Head of caudate nucleus (tissue), 42 donors: ENCODE results near the gene ITGAX.

Experiments used
- DNase-seq, 42 donors: peaks; one replicate each; pipeline versions ENCODE4 v3.0.0 to v3.0.0-alpha.2; 2020 to 2021; ENCODE audit warnings: mixed read lengths in 7 of 42
- intact Hi-C: fragments of 100-400 bp; cut with DNase I; formaldehyde crosslinking; loops from one replicate; pipeline ENCODE4 v1.15.0; 2022

Gene ITGAX

GRCh38 chr16:31364421-31364820 is 9.4 kb downstream of the ITGAX start:
- intact Hi-C loops, result no loop called here
- DNase-seq, result no peak

DNA sequence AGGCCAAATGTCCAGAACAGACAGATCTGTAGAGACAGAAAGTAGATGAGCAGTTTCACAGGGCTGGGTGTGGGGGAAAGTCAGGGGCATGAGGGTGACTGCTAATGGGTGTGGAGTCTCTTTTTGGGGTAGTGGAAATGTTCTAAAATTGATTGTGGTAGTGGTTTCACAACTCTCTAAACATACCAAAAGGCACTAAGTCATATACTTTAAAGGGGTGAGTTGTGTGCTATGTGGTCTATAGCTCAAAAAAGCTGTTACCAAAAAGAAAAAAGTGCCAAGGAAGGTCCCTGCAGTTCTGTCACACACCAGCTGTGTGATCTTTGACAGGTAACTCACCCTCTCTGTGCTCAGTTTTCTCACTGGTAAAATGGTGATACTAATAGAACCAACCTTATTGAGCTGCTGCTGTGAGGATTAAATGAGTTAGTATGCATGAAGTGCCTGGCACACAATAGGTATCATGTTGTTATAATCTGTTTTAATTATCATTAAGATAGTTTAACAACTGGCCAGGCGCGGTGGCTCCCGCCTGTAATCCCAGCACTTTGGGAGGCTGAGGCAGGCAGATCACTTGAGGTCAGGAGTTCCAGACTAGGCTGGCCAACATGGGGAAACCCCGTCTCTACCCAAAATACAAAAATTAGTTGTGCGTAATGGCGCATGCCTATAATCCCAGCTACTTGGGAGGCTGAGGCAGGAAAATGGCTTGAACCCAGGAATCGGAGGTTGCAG is 10.3 kb downstream of the ITGAX start:
- intact Hi-C loops, result no loop called here
- DNase-seq, result peak in 1 of 42 donors; percentile 7

- intact Hi-C loops, result no loop called here
- DNase-seq, result no peak
Observed at GRCh38 chr16:31367853-31368252, 12.9 kb downstream of the ITGAX start.

DNA sequence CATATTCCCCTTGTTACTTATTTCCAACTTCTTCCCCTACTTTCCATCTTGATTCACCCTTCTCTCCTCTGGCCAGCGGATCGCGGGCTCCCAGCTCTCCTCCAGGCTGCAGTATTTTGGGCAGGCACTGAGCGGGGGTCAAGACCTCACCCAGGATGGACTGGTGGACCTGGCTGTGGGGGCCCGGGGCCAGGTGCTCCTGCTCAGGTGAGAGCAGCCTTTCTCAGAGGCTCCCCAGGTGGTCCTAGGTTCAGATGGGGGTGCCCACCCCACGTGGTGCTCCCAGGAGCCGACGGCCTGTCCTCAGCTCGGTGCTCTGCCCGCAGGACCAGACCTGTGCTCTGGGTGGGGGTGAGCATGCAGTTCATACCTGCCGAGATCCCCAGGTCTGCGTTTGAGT is 16.0 kb downstream of the ITGAX start:
- DNase-seq, result no peak
- intact Hi-C loops, result no loop called here

DNA sequence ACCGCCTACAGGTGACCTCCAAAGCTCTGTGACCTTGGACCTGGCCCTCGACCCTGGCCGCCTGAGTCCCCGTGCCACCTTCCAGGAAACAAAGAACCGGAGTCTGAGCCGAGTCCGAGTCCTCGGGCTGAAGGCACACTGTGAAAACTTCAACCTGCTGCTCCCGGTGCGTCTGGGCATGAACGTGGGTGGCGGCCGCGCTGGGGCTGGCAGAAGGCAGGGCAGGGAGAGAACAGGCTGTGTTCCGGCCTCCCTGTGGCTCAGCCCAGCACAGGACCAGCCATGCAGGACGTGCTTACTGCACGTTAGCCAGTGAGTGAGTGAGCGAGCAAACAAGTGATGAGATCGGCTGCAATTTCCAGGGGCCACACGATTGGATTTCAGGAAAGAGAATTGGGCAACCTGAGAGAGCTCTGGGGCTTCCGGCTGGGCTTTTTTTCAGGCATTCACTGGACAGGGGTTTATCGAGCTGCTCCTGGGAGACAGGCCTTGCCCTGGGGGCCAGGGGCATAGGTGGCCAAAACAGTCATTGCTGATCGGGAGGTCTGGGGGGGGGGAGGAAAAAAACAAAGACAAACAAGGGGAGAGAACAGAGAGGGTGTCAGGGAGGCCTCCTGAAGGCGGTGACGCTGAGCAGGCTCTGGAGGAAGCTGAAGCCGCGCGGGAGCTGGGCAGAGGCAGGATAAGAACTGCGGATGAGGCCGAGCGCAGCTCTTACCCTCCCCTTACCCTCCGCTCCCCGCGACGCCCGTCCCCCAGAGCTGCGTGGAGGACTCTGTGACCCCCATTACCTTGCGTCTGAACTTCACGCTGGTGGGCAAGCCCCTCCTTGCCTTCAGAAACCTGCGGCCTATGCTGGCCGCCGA is 16.9 kb downstream of the ITGAX start:
- DNase-seq, result no peak
- intact Hi-C loops, result no loop called here

DNA sequence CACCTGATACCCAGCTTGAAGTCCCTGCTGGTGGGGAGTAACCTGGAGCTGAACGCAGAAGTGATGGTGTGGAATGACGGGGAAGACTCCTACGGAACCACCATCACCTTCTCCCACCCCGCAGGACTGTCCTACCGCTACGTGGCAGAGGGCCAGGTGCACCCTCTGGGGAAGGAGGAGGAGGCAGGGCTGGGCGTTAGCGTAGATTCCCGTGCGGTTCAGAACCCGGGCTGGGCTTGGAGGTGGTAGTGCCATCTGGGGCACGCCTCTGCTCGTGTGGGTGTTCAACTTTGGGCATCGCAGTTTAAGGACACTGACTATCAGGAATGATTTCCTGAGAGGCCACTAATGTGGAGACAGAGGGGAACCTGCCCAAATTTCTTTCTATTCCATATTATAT is 18.3 kb downstream of the ITGAX start:
- DNase-seq, result no peak
- intact Hi-C loops, result no loop called here

DNA sequence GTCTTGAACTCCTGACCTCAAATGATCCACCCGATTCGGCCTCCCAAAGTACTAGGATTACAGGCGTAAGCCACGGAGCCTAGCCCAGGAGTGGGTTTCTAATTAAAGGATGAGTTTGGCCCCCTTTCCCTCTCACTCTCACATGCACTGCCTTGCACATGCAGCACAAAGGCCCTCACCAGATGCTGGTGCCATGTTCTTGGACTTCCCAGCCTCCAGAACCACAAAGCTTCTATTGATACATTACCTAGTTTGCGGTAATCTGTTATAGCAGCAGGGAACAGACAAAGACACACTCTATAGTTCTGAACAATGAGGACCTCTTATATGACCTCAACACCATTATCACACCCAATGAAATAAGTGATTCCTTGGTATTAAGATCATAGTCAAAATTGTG is 20.3 kb downstream of the ITGAX start:
- intact Hi-C loops, result no loop called here
- no peak for DNase-seq

DNA sequence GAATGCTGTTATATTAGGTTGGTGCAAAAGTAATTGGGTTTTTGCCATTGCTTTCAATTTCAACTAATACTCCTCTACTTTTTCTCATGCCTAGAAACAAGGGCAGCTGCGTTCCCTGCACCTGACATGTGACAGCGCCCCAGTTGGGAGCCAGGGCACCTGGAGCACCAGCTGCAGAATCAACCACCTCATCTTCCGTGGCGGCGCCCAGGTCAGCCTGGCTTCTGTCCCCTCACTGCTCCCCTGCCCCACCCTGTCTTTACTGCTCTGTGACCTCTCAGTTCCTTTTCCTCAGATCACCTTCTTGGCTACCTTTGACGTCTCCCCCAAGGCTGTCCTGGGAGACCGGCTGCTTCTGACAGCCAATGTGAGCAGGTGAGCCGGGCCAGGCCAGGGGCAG is 21.7 kb downstream of the ITGAX start:
- no peak for DNase-seq

GRCh38 chr16:31377210-31377903 is 22.4 kb downstream of the ITGAX start:
- no peak for DNase-seq
- intact Hi-C loops, result no loop called here

More for the DNA sequence above, 21.7 kb downstream of the ITGAX start:
- intact Hi-C loops, result no loop called here

DNA sequence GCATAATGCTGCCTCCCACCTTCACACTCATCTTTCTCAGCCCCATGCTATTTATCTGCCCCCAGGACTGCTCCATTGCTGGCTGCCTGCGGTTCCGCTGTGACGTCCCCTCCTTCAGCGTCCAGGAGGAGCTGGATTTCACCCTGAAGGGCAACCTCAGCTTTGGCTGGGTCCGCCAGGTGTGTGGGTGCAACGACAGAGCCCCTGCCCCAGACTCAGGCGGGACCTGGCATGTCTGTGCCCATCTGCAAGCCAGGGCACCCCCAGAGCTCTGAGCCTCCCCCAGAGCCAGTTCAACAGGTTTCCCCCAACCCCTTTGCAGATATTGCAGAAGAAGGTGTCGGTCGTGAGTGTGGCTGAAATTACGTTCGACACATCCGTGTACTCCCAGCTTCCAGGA is 25.2 kb downstream of the ITGAX start:
- no peak for DNase-seq
- intact Hi-C loops, result no loop called here

DNA sequence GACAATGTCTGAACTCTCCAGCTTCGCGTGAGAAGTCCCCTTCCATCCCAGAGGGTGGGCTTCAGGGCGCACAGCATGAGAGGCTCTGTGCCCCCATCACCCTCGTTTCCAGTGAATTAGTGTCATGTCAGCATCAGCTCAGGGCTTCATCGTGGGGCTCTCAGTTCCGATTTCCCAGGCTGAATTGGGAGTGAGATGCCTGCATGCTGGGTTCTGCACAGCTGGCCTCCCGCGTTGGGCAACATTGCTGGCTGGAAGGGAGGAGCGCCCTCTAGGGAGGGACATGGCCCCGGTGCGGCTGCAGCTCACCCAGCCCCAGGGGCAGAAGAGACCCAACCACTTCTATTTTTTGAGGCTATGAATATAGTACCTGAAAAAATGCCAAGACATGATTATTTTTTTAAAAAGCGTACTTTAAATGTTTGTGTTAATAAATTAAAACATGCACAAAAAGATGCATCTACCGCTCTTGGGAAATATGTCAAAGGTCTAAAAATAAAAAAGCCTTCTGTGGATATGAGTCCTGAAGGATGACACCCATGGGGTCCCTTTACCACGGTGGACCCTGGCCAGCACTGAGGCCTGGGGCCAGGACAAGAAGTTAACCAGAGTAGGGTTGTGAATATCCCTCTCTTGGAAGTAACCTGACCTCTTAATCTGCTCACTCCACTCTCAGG is 27.6 kb downstream of the ITGAX start:
- peak; percentile 23 to 79 (median 56) for DNase-seq
- intact Hi-C loops, result no loop called here

GRCh38 chr16:31385680-31386079 is 30.7 kb downstream of the ITGAX start:
- DNase-seq, result peak in 7 of 42 donors; percentile 8 to 40 (median 20)
- intact Hi-C loops, result no loop called here

DNA sequence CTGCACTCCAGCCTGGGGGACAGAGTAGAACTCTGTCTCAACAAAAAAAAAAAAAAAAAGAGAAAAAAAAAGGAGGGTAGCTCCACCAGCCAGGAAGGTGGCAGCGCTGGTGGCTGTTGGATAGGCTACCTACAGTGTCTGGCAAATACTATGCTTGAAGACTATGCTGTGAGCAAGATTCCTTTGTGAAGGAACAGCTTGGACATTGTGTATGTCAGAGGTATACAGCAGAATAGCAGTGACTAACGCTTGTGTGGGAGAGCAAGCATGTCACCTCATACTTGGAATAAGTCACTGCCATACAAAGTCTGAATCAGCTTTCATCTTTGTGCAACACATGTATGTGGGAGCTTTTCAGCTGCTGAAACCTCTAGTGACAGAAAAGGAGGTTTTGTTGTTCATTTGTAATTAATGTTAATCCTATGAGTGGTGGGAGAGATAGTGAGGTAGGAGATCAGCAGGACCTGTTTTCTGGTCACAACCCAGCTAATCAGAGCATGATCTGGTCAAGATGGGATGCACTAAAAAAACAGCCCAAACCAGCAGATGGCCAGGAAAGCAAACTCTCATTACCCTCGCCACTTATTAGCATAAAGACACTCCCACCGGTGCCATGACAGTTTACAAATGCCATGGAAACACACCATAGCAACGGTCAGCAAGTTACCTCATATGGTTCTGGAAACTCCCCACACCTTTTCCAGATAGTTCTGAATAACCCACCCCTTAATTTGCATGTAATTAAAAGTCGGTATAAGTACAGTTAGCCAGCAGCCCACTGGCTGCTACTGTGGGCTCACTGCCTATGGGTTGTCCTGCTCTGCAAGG is 31.4 kb downstream of the ITGAX start:
- intact Hi-C loops, result no loop called here
- DNase-seq, result peak in 22 of 42 donors; percentile 15 to 82 (median 44)

DNA sequence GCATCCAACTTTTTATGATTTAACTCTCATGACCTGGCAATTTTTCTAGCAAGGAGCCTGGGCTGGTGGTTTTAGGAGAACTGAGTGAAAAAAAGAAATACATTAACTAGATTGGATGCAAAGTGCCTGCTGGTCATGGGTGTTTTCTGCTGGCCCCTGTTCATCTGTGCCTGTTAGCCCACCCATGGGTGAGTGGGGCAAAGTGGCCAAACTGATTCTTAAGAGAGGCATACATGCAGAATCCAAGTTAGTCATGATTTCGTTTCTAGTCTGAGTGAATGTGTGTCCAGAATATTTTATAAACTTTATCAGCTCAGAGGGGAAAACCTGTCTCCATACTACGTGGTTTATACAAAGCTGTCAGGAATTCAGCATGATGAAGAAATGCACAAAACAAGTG is 33.6 kb downstream of the ITGAX start:
- DNase-seq, result no peak
- intact Hi-C loops, result no loop called here

GRCh38 chr16:31390504-31391041 is 35.6 kb downstream of the ITGAX start:
- intact Hi-C loops, result no loop called here

DNA sequence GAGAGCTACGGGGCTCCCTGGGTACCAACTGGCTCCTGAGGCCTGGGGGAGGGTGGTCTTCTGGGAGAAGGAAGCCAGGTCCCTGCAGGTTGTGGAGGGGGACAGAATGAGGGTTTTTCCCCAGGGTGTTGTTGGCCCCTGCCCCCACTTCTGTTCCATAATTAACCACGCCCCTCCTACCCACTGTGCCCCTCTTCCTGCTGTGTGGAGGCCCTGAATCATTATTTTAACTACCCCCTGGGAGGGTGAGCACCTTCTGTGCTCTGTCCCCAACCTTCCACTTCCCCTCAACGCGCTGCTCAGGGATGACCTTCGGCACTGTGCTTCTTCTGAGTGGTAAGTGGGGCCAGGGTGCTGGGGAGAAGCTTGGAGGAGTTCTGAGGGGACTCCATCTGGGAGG is 38.1 kb downstream of the ITGAX start, which contains the start of gene ITGAD:
Gene ITGAD, plus strand, starts transcription at position 280 of the 400 bp plus-strand sequence. Its CDS starts 26 bp downstream, at position 306.
- no peak for DNase-seq
- intact Hi-C loops, result no loop called here

More at GRCh38 chr16:31390504-31391041, 35.6 kb downstream of the ITGAX start:
- DNase-seq, result no peak

DNA sequence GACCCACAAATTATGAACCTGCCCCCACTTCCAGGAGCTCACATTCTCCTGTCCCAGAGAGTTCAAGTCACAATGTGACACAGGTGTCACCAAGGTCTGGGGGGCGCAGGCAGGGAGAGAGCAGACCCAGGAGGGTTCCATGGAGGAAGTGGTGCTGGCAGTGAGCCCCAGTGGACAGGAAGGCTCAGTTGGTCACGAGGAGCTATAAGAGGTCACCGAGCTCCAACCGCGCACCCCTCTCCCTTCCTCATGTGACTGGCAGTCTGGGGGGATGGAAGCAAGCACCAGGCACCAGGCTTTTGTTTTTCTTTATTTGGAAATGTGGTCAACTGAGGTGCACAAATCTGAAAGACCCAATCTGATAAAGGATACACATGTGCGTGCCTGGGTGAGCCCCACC is 40.7 kb downstream of the ITGAX start:
- intact Hi-C loops, result no loop called here
- peak in 8 of 42 donors; percentile 8 to 48 (median 20) for DNase-seq

DNA sequence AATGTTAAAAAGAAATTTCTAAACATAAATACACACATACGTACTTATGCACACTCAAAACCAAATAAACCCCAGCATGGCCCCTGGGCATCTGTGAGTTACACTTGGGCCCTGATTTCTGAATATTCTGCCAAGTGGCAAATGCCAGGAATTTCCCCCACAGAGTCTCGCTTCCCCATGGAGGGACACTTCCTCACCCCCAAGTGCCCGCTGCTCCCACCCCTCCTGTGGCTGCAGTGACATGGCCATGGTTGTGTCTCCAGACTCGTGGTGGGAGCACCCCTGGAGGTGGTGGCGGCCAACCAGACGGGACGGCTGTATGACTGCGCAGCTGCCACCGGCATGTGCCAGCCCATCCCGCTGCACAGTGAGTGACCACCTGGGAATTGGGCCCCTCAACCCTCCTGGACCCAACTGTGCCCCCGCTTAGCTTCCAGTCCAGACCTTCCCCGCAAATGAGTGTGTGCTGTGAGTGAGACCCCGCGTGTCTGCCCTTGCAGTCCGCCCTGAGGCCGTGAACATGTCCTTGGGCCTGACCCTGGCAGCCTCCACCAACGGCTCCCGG is 42.2 kb downstream of the ITGAX start:
- peak in 2 of 42 donors; percentile 29 to 39 for DNase-seq
- intact Hi-C loops, result no loop called here
